ENCODE measurements around the gene UFD1. TPM values are rescaled to one million over a fixed set of nuclear protein-coding genes. Genes with fewer than 3 reads are reported as not detected.

UFD1 gene
- total RNA-seq, 1 experiment from 2014 or later: 57.9 TPM

GRCh38 chr22:19492504-19493174 is 13.6 kb upstream of the UFD1 start:
- H3K4me1 Mint-ChIP-seq: no peaks in the 10 kb centered on the region
- H3K36me3 Mint-ChIP-seq: peaks cover 43% of the 10 kb centered on the region

More at GRCh38 chr22:19492504-19493174, 13.6 kb upstream of the UFD1 start:
- Mint-ChIP-seq H3K9me3 (no peaks in the 10 kb centered on the region), H3K4me3 (no peak overlapping the region), H3K27ac (no peak overlapping the region), H3K27me3 (ENCODE audit: low read depth) (no peaks in the 10 kb centered on the region)
- POLR2A ChIA-PET: no interaction called here
- CTCF ChIA-PET: no interaction called here
- TF ChIP-seq ARID4B (CRISPR knock-in tag; IDR thresholded peaks at IDR 0.05; ENCODE audit: borderline replicate concordance): no peak
- no peak for TF ChIP-seq FOXP4 (CRISPR knock-in tag; IDR thresholded peaks at IDR 0.05)
- TF ChIP-seq OVOL2 (CRISPR knock-in tag; IDR thresholded peaks at IDR 0.05; ENCODE audit: borderline replicate concordance): no peak
- TF ChIP-seq JUN (CRISPR knock-in tag; IDR thresholded peaks at IDR 0.05): no peak
- TF ChIP-seq CTCF (IDR thresholded peaks at IDR 0.05): no peak
- no peak for TF ChIP-seq SMAD4 (CRISPR knock-in tag; IDR thresholded peaks at IDR 0.05)
- TF ChIP-seq CDX4 (CRISPR knock-in tag; IDR thresholded peaks at IDR 0.05; ENCODE audit: borderline replicate concordance): no peak
- TF ChIP-seq MYBL2 (CRISPR knock-in tag; IDR thresholded peaks at IDR 0.05): no peak
- TF ChIP-seq IRF1 (CRISPR knock-in tag; IDR thresholded peaks at IDR 0.05): no peak
- no peak for TF ChIP-seq ATF1 (CRISPR knock-in tag; IDR thresholded peaks at IDR 0.05)
- no peak for TF ChIP-seq EMX1 (CRISPR knock-in tag; IDR thresholded peaks at IDR 0.05)
- no peak for TF ChIP-seq PRDM15 (CRISPR knock-in tag; IDR thresholded peaks at IDR 0.05)
- TF ChIP-seq E2F4 (CRISPR knock-in tag; IDR thresholded peaks at IDR 0.05; ENCODE audit: borderline replicate concordance, low read depth): no peak
- no peak for TF ChIP-seq ERG (CRISPR knock-in tag; IDR thresholded peaks at IDR 0.05)
- no peak for TF ChIP-seq USF1 (CRISPR knock-in tag; IDR thresholded peaks at IDR 0.05)
- TF ChIP-seq MAX (CRISPR knock-in tag; IDR thresholded peaks at IDR 0.05): no peak
- TF ChIP-seq NFYB (CRISPR knock-in tag; conservative IDR thresholded peaks at IDR 0.05; ENCODE audit: low read depth): no peak
- ATAC-seq (no peak), DNase-seq (ENCODE audit: low spot score) (no peak)
